ENCODE measurements around the gene SRCIN1. TPM values are rescaled to one million over a fixed set of nuclear protein-coding genes. Genes with fewer than 3 reads are reported as not detected.

Gene SRCIN1
- total RNA-seq, 2 donors from 2014 or later: 11.2 to 19.8 TPM

GRCh38 chr17:38575781-38576180, 30.0 kb downstream of the SRCIN1 start:
- WGBS, 2 donors: 50 to 67% methylated on average over 5 of the region's 5 CpGs
- intact Hi-C loops (cut with DNase I): no loop called here
- Histone ChIP-seq H3K27me3 (peaks cover 0 to 7% of the 10 kb centered on the region in 2 donors), H3K27ac (no peak overlapping the region), H3K9me3 (no peaks in the 10 kb centered on the region), H3K4me1 (peaks cover 9% of the 10 kb centered on the region), H3K4me3 (no peak overlapping the region), H3K36me3 (replicated peaks in 1 of 2; ENCODE audit: insufficient read depth in 1 of 2, low read depth in 2 of 2) (no peaks in the 10 kb centered on the region)
- DNase-seq (no peak), ATAC-seq (no peak)
- TF ChIP-seq CTCF (IDR thresholded peaks at IDR 0.05) (no peak), POLR2A (IDR thresholded peaks at IDR 0.05) (no peak)

GRCh38 chr17:38574712-38575111, 31.0 kb downstream of the SRCIN1 start:
- Histone ChIP-seq H3K27ac (no peak overlapping the region), H3K9me3 (no peaks in the 10 kb centered on the region), H3K4me3 (no peak overlapping the region), H3K4me1 (peaks cover 9% of the 10 kb centered on the region), H3K36me3 (replicated peaks in 1 of 2; ENCODE audit: insufficient read depth in 1 of 2, low read depth in 2 of 2) (no peaks in the 10 kb centered on the region), H3K27me3 (peaks cover 0 to 7% of the 10 kb centered on the region in 2 donors)
- WGBS, 2 donors: 74 to 84% methylated on average over 13 of the region's 13 CpGs
- intact Hi-C loops (cut with DNase I): no loop called here
- DNase-seq: no peak
- no peak for TF ChIP-seq POLR2A (IDR thresholded peaks at IDR 0.05)
- TF ChIP-seq CTCF (IDR thresholded peaks at IDR 0.05): no peak
- ATAC-seq: no peak

GRCh38 chr17:38572669-38573365, 32.9 kb downstream of the SRCIN1 start:
- intact Hi-C loops (cut with DNase I): no loop called here
- H3K4me1 ChIP-seq: no peaks in the 10 kb centered on the region
- H3K27ac ChIP-seq: no peak overlapping the region
- WGBS, 2 donors: 2 to 7% methylated on average over 5 to 56 of the region's 61 CpGs
- no peak overlapping the region for H3K4me3 ChIP-seq
- no peaks in the 10 kb centered on the region for H3K27me3 ChIP-seq
- H3K36me3 ChIP-seq (replicated peaks in 1 of 2; ENCODE audit: insufficient read depth in 1 of 2, low read depth in 2 of 2): no peaks in the 10 kb centered on the region
- peak in 1 of 4 donors; percentile 47 for DNase-seq
- TF ChIP-seq POLR2A (IDR thresholded peaks at IDR 0.05) (no peak), CTCF (IDR thresholded peaks at IDR 0.05) (peak in 1 of 7 experiments; percentile 4)
- H3K9me3 ChIP-seq: no peaks in the 10 kb centered on the region
- ATAC-seq: peak; percentile 52

GRCh38 chr17:38571833-38572668, 33.7 kb downstream of the SRCIN1 start:
- intact Hi-C loops (cut with DNase I): no loop called here
- TF ChIP-seq CTCF (IDR thresholded peaks at IDR 0.05) (no peak), POLR2A (IDR thresholded peaks at IDR 0.05) (no peak)
- Histone ChIP-seq H3K9me3 (no peaks in the 10 kb centered on the region), H3K27ac (no peak overlapping the region), H3K36me3 (replicated peaks in 1 of 2; ENCODE audit: insufficient read depth in 1 of 2, low read depth in 2 of 2) (no peaks in the 10 kb centered on the region), H3K4me3 (no peak overlapping the region), H3K4me1 (no peaks in the 10 kb centered on the region), H3K27me3 (no peaks in the 10 kb centered on the region)
- DNase-seq (no peak), ATAC-seq (no peak)
- WGBS, 2 donors: 14 to 38% methylated on average over 13 to 32 of the region's 39 CpGs
